Anterior cingulate cortex (tissue), 58 donors: ENCODE results near the gene DIPK1A.
"Not testable (repeated sequence)": the region's sequence is repeated elsewhere in the genome, so short reads cannot be mapped to it uniquely, and the experiment has no call there.

Experiments
- DNase-seq, 58 donors: peaks; one replicate each; lab custom pipeline; 2025; lab: John Stamatoyannopoulos, UW

DIPK1A gene

DNA sequence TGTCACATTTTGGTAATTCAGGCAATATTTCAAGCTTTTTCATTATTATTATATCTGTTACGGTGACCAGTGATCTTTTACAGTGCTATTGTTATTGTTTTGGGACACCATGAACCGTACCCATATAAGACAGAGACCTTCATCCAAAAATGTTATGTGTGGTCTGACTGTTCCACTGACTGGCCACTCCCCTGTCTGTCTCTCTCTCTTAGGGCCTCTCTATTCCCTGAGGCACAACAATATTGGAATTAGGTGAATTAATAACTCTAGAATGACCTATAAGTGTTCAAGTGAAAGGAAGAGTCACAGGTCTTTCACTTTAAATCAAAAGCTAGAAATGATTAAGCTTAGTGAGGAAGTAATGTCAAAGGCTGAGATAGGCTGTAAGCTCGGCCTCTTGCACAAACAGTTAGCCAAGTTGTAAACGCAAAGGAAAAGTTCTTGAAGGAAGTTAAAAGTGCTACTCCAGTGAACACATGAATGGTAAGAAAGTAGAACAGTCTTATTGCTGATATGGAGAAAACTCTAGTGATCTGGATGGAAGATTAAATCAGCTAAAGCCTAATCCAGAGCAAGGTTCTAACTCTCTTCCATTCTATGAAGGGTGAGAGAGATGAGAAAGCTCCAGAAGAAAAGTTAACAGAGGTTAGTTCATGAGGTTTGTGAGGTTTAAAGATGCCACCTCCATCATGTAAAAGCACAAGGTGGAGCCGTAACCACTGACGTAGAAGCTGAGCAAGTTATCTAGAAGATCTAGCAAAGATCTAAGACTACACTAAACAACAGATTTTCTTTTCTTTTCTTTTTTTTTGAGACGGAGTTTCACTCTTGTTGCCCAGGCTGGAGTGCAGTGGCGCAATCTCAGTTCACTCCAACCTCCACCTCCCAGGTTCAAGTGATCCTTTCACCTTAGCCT is 19.7 kb upstream of the DIPK1A start:
- no peak for DNase-seq

DNA sequence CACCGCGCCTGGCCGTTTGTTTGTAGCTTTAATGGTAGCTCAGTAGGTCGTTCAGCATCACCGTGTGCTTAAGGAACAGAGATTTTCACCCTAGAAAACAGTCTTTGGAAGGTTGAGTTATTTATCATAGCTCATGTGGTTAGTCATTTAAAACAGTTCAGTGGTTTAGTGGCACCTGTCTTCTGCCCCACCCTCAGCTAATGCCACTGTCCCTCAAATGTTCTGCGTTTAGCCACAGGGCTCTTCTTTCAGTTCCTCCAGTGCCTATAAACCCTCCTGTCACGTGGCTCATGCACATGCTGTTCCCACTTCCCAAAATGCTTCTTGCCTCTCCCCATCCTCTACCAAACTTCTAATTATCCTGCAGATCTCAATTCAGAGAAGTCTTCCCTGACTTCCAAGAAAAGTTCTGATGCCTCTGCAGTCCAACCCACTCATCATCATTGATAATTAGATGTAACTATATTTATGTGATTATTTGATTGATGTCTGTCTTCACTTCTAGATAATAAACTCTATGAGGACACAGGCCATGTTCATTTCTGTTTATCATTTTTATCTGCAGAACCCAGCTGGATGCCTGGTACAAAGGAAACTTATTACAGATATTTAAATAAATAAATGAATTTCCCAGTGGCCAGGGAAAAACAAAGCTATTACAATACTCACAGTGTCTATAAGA is 14.4 kb upstream of the DIPK1A start:
- DNase-seq: peak in 6 of 58 donors; percentile 8 to 21 (median 10)

DNA sequence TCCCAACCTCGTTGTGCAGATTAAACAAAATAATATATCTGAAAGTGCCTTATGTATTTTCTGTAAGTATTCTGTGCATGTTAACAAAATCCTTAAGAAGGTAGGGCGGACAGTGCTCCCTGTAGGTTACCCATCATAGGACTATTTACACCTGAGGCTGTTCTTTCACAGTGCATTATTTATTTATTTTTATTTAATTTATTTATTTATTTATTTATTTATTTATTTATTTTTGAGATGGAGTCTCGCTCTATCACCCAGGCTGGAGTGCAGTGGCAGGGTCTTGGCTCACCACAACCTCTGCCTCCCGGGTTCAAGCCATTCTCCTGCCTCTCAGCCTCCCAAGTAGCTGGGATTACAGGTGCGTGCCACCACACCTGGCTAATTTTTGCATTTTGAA is 12.8 kb upstream of the DIPK1A start:
- DNase-seq: not testable (repeated sequence)

DNA sequence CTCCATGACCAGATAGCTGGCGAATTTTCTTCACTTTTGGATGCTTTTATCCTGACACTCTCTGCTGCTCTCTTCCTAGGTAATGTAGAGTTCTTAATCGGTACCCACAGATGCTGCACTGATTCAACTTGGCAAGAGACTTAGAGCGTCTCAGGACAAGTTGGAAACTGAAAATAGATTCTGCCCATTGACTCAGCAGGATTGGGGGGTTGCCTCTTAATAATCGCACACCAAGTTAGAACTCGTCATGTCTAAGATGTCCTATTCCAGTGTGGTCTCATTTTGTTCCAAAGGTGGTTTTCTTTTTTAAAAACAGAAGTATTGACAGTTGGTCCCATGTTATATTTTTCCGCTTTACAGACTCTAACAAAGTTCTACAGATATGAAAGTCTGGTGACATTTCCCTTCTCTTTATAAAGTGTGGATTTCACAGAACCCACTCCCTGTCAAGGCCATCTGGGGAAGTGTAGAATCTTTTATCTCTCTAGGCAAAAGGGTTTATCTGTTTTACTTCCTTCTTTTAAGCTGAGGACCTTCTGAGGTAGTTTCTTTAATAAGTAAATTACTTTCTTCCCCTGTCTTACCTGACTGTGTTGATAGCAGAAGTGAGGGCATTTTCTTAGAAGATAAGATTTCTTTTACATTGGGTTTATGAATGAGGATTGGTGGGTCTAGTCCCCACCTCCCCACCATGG is 12.1 kb upstream of the DIPK1A start:
- DNase-seq: no peak

DNA sequence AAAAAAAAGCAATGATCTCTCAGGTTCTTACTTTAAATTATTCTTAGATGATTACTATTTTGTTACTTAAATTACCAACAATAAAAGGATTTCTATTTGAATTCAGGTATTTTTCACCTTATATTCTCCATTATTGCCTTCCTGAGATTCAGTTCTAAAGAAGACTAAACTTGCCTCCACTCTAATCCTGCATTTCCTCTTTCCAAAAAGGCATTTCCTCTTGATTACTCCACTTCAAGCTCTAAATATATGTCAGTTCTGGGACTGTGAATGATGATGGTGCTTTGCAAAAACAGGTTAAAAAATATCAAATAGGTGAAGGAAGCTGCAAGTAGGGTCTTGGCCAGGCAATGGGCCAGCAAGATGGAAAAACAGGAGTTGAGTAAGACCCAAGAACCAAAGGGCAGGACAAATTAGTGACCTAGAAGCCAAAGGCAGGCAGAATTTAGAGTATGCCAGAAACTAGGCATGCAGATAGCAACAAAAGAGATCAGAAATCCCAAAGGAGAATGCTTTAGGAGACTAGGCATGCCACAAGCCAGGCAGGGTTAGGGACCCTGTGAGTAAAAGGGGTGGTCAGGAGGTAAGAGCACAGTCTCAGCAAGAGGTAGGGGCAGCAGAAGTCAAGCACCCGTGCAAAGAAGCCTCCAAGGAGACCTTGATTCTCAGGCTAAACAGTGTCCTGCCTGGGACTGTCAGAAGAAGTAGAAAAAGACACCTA is 11.3 kb upstream of the DIPK1A start:
- no peak for DNase-seq

DNA sequence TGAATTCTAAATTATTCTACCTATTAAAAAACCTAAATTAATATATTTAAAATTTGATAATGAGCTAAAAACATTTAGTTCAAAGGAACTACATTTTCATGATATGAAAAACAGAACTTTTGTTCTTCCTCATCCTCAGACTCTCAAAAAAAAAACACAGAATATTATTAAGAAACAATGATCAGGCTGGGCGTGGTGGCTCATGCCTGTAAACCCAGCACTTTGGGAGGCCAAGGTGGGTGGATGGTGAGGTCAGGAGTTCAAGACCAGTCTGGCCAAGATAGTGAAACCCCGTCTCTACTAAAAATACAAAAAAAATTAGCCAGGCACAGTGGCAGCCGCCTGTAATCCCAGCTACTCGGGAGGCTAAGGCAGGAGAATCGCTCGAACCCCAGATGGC is 10.7 kb upstream of the DIPK1A start:
- DNase-seq: not testable (repeated sequence)

DNA sequence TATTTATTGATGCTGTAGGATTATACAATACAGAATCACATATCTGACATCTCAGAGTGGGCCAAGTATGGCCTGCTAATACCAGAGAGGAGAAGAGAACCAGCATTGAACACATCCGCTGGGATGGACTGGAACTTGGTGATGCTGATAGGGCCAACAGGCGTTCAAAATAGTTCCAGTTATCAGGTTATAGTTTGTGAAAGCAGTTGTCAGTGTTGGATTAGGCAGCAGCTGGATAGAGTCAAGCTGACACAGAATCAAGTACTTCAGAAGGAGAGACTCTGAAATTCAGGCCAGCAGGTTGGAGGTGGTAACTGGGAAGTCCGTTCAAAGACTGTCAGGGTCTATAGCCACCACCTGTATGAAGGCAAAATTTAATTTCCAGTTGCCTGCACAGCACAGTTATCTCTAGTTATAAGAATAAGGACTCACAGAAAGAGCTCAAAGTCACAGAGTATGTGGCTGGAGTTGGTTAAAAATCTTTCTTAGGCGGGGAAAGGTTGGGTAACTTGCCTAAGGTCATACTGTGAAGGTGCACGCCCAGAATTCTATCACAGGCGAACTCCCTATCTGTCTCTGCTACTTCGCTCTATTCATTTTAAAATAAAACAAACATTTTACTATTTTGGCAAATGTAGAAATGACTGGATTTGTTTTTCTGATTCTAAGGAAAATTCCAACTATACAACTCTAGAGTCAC is 9.9 kb upstream of the DIPK1A start:
- DNase-seq: no peak

DNA sequence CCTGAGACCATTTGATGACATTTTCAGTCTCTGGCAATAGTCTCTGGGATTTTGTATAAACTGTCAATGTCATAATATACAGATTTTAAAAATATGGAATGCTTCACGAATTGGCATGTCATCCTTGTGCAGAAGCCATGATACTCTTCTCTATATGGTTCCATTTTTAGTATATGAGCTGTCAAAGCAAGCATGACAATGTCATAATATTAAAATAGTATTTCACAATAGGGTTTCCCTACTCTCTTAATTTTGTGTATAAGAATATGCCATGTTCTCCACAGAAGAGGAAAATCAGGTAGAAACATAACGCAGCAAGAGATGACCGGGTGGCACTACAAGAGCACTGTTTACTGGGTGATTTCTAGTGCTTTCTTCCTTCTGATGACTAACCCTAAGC is 8.3 kb upstream of the DIPK1A start:
- no peak for DNase-seq

DNA sequence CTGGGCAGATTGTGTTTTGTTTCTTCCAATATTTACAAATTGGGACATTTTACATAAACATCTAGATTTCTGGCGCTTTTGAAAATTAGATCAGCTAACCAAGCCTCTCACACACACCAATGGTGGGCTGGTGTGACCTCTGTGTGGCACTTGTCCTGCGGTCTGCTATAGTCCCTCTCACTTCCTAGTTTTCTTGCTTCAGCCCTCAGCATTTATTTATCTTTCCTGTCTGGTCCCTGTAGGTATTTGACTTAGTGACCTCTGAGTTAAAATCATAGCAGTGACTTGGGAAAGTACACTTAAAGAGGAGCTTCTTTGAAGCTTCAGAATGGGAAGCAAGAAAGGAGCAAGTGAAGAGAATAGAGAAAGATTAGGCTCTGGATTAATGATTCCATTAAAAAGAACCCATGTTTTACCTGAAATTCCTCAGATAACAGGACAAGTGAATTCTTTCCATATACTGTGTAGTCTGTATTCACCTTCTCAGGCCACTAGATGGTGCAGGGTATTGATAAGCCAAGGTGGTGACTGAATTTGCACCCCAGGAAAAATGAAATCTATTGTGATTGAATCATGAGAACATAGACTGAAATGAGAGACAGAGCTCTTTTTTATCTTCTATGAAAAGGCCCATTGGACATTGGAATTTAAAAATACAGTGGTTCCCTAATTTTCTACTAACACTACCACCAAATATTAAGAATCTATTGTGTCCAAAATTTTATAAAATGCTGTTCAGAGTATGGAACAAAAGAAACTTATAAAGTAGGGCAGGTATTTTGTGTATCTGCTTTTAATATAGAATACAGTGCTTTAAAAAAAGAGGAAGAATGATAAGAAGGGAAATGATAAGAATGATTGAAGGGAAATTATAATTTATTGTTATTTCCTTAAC is 7.1 kb upstream of the DIPK1A start:
- DNase-seq: no peak

DNA sequence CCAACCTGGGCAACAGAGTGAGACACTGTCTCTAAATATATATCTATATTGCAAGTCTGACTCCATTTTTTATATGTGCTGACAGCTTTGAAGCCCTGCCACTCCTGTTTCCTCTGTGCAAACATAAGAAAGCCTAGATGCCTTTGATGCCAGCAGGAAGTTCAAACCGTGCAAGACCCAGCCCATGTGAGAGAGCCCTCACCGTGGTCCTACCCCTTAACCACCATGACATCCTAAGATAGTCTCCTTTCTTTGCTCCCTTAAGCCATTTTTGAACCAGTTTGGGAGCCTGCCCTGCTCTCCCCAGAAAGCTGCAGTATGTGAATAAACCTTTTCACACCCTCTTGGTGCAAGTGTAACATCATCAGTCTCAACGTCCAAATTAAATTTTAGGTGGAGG is 3.7 kb upstream of the DIPK1A start:
- no peak for DNase-seq

DNA sequence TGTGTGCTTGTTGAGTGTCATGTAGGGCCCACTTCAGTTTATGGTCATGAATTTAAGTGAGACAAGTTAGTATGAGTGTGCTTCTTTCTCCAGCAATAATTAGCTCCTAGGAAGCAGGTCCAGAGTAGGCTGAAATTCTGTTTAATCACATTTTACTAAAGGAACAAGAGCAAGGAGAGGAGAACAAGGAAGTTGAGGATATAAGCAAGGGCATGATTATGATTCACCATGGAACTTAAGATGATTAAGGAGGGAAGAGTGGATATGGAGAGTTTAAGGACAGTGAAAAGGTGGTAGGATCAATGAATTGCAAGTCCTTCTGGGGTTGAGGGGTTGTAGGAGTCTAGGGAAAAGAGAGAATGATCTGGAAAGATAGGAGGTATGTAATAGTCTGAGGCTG is 3.1 kb upstream of the DIPK1A start:
- DNase-seq: no peak

DNA sequence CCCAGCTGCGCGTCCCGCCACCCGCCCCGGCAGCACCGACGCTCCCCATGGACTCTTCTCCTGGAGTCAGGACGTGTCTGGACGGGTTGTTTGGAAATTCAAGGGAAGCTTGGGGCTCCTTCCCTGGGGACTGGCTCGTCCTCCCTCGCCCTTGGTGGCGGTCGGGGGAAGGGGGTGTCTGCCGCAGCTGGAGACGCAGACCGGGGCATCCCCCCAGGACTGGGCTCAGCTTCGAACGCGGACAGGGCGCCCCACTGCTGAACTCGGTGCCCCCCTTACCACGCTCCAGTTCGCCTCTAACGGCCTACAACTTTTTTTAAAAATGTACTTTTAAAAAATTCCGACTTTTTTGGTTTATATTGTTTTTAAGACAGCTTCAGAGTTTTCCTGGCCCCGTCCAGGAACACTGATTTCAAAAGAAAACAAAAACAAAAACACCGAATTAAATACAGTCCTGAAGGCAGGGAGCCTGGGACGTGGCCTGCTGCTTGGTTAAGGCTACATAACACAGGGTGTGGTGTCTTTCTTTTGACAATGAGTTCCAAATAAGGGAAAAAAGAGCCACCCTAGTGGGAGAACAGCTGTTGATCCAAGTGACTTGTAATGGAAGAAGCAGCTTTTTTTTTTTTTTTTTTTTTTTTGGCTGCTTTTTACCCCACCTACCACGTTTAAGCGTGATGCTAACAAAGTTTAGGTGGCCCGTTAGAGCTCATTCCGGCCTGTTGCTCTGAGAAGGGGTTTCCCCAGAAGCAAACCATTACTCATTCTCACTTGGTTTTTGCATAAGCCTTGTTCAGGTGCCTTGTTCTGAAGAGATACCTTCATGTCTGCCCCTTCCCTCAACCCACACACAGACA is 862 bp upstream of the DIPK1A start:
- DNase-seq: peak in 7 of 58 donors; percentile 34 to 71 (median 62)

DNA sequence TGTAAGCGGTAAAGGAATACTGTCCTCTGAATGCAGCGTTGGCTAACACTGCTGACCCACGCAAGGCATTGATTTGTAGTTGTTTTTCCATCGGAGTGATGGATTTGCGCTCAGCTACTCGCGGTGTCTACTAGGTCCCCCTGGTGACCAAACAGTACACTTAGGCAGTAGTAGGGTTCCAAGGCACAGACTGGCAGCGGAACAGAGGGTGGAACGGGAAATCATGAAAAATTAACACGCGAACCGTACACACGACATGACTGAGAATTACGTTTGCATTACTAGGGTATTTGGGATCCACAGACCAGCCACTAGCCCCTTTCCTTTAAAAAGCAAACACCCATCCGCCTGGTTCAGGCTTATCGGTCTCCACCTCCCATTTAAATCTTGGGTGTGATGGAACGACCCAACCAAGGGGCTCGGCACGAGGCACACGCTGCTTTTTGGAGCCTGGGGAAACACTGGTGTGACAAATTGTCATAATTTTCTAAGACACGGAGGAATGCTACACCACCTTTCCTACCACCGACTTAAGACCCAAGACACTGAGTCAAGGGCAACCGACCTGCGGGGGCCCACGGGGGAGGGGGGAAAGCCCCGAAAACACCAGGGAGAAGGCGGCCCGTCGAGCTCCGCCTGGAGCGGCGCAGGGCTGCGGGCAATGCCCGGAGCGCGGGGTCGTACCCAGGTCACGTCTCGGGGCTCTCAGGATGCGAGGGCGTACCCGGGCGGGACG is 699 bp downstream of the DIPK1A start:
- DNase-seq: peak in 53 of 58 donors; percentile 35 to 89 (median 73)

DNA sequence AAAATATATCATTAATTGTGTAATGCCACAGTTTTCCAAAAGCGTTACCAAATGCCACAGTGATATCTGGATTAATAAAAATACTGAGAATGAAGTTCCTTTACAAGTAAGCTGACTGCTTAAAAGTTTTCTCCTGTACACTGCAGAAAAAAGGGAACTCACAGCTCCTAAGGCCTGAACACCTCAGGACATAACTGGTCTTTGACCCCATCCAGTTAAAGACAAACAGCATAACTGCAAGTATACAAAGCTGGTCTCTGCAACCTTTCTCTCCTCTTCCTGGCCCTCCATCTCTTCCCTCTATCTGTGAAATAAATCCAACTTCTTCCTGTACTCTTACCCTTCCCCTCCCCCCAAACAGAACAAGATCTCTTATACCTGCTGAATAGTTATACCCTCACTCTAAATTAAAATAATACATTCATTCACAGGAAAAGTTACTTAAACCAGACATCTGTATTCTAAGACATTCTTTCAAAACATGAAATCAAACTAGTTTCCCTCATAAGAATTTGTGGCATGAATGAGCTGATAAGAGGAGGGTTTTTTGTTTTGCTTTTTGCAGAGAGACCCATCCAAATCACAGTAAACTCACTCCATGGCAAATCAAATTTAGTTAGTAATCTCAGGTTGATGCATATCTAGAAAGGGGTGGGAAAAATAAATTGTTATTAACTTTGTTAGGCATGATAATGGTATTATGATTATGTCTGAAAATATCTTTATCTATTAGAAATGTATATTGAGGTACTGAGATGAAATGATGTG is 2.9 kb downstream of the DIPK1A start:
- no peak for DNase-seq

DNA sequence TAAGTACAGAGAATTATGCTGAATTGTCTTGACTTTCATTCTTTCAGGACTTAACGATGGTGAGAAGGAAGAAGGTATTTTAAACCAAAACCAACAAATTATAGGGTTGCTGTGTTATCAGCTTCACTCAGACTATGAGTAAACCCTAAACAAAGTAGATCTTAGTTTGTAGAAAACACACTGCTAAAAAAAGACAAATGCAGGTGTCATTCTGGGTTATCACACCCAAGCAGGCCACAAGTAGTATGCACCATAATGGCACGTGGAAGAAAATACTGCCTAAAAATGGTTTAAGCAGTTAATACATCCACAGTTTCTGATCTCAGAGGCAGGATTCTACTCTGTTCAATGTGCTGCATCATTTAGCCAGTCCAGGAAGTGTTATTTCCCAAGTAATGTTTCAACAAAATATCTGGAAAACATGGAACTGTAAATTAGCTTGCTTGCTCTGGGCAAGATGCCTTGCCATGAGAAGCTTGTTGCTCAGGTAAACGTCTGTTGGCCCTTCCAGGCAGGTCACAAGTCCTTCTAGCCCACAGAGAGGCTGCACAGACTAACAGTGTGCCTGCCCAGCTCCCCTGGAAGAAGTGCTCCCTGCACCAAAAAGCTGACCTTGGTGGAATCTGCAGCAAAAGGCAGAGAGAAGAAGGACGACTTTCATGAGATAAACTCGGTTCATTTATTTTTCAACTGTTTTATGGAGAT is 4.1 kb downstream of the DIPK1A start:
- DNase-seq: peak in 1 of 58 donors; percentile 28
